NCI-H187 (cell line): Measurements from ENCODE around the gene NBAS.
"Not testable (repeated sequence)": the region's sequence is repeated elsewhere in the genome, so short reads cannot be mapped to it uniquely, and the experiment has no call there.

Experiments used
- DNase-seq, 2 experiments: peaks; one replicate each; lab custom pipeline; 2025; lab: John Stamatoyannopoulos, UW

Gene NBAS

GRCh38 chr2:15527074-15527739 is 33.9 kb downstream of the NBAS start:
- DNase-seq: no peak

GRCh38 chr2:15521641-15522181 is 39.4 kb downstream of the NBAS start:
- no peak for DNase-seq

- no peak for DNase-seq
Measured at GRCh38 chr2:15520346-15520745, 40.8 kb downstream of the NBAS start.

- DNase-seq: not testable (repeated sequence)
Measured at GRCh38 chr2:15518759-15519158, 42.4 kb downstream of the NBAS start.

- no peak for DNase-seq
Measured at GRCh38 chr2:15517793-15518192, 43.3 kb downstream of the NBAS start.

- no peak for DNase-seq
Measured at GRCh38 chr2:15511686-15512085, 49.4 kb downstream of the NBAS start.

GRCh38 chr2:15510552-15510951 is 50.6 kb downstream of the NBAS start:
- no peak for DNase-seq

GRCh38 chr2:15510131-15510530 is 51.0 kb downstream of the NBAS start:
- DNase-seq: no peak

GRCh38 chr2:15507697-15508096 is 53.4 kb downstream of the NBAS start:
- no peak for DNase-seq

- DNase-seq: no peak
Measured at GRCh38 chr2:15507061-15507460, 54.1 kb downstream of the NBAS start.

GRCh38 chr2:15506229-15506819 is 54.8 kb downstream of the NBAS start:
- no peak for DNase-seq

- no peak for DNase-seq
Measured at GRCh38 chr2:15504882-15505663, 56.1 kb downstream of the NBAS start.

- not testable (repeated sequence) for DNase-seq
Measured at GRCh38 chr2:15499251-15499650, 61.9 kb downstream of the NBAS start.

GRCh38 chr2:15498554-15498953 is 62.6 kb downstream of the NBAS start:
- no peak for DNase-seq

GRCh38 chr2:15494877-15495276 is 66.3 kb downstream of the NBAS start:
- DNase-seq: peak; percentile 45 to 68

- no peak for DNase-seq
Measured at GRCh38 chr2:15492773-15493325, 68.3 kb downstream of the NBAS start.

- no peak for DNase-seq
Measured at GRCh38 chr2:15486770-15487169, 74.4 kb downstream of the NBAS start.

GRCh38 chr2:15485949-15486348 is 75.2 kb downstream of the NBAS start:
- no peak for DNase-seq

GRCh38 chr2:15481000-15481399 is 80.1 kb downstream of the NBAS start:
- no peak for DNase-seq

GRCh38 chr2:15480552-15480951 is 80.6 kb downstream of the NBAS start:
- no peak for DNase-seq

GRCh38 chr2:15472876-15473275 is 88.3 kb downstream of the NBAS start:
- no peak for DNase-seq

GRCh38 chr2:15472133-15472532 is 89.0 kb downstream of the NBAS start:
- DNase-seq: peak; percentile 51 to 90

- DNase-seq: no peak
Measured at GRCh38 chr2:15471606-15472005, 89.5 kb downstream of the NBAS start.
